ENCODE results near the gene PLEKHM3.

PLEKHM3 gene

GRCh38 chr2:207863345-207863744 is 162.0 kb downstream of the PLEKHM3 start:
- H3K36me3 ChIP-seq = peaks cover 0 to 12% (median 11%) of the 10 kb centered on the region in 3 donors
- H3K27me3 ChIP-seq = no peaks in the 10 kb centered on the region
- intact Hi-C loops (cut with DNase I; ENCODE audit: low total_unique reads) = no loop called here
- H3K27ac ChIP-seq = no peak overlapping the region
- H3K4me1 ChIP-seq = peaks cover 0 to 9% (median 0%) of the 10 kb centered on the region in 4 donors
- H3K9me3 ChIP-seq = no peaks in the 10 kb centered on the region
- TF ChIP-seq, protein P1, sequence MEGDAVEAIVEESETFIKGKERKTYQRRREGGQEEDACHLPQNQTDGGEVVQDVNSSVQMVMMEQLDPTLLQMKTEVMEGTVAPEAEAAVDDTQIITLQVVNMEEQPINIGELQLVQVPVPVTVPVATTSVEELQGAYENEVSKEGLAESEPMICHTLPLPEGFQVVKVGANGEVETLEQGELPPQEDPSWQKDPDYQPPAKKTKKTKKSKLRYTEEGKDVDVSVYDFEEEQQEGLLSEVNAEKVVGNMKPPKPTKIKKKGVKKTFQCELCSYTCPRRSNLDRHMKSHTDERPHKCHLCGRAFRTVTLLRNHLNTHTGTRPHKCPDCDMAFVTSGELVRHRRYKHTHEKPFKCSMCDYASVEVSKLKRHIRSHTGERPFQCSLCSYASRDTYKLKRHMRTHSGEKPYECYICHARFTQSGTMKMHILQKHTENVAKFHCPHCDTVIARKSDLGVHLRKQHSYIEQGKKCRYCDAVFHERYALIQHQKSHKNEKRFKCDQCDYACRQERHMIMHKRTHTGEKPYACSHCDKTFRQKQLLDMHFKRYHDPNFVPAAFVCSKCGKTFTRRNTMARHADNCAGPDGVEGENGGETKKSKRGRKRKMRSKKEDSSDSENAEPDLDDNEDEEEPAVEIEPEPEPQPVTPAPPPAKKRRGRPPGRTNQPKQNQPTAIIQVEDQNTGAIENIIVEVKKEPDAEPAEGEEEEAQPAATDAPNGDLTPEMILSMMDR (IDR thresholded peaks at IDR 0.05) = no peak
- DNase-seq = no peak
- H3K4me3 ChIP-seq = no peak overlapping the region

GRCh38 chr2:207861789-207862188 is 163.5 kb downstream of the PLEKHM3 start:
- intact Hi-C loops (cut with DNase I; ENCODE audit: low total_unique reads) = no loop called here
- Histone ChIP-seq H3K27me3 (no peaks in the 10 kb centered on the region), H3K4me3 (no peak overlapping the region), H3K27ac (no peak overlapping the region), H3K9me3 (no peaks in the 10 kb centered on the region), H3K4me1 (peaks cover 0 to 1% (median 0%) of the 10 kb centered on the region in 4 donors), H3K36me3 (peaks cover 0 to 13% (median 12%) of the 10 kb centered on the region in 3 donors)
- TF ChIP-seq, protein P1 (IDR thresholded peaks at IDR 0.05) = no peak
- no peak for DNase-seq

DNA sequence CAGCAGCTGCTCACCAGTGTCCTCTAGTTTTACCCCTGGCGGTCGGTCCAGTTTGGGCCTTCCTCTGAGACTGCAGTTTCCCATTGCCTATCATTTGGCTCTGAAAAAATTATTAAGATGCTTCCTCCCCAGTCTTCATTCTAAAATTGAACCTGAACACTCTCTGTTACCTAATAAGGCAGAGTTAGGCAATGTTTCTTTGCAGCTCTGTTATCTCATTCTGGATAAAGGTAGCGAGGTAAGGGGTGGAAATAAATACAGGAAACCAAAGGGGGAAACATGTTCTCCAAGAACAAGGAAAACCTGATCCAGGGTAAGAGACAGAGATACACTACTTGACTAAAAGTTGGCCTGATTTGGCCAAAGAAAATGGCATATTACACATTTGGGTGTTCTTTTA is 164.6 kb downstream of the PLEKHM3 start:
- H3K9me3 ChIP-seq = no peaks in the 10 kb centered on the region
- H3K27ac ChIP-seq = no peak overlapping the region

GRCh38 chr2:207855591-207855990 is 169.7 kb downstream of the PLEKHM3 start:
- Histone ChIP-seq H3K4me1 (no peaks in the 10 kb centered on the region), H3K9me3 (no peaks in the 10 kb centered on the region), H3K36me3 (peaks cover 0 to 13% (median 12%) of the 10 kb centered on the region in 3 donors), H3K27me3 (no peaks in the 10 kb centered on the region), H3K4me3 (no peak overlapping the region), H3K27ac (no peak overlapping the region)
- TF ChIP-seq, protein P1 (IDR thresholded peaks at IDR 0.05) = no peak
- DNase-seq = no peak
- intact Hi-C loops (cut with DNase I; ENCODE audit: low total_unique reads) = no loop called here

More for the DNA sequence above, 164.6 kb downstream of the PLEKHM3 start:
- no peak overlapping the region for H3K4me3 ChIP-seq
- H3K36me3 ChIP-seq = peaks cover 0 to 13% (median 12%) of the 10 kb centered on the region in 3 donors
- H3K27me3 ChIP-seq = no peaks in the 10 kb centered on the region
- TF ChIP-seq, protein P1 (IDR thresholded peaks at IDR 0.05) = no peak
- H3K4me1 ChIP-seq = no peaks in the 10 kb centered on the region
- no peak for DNase-seq
- intact Hi-C loops (cut with DNase I; ENCODE audit: low total_unique reads) = no loop called here

DNA sequence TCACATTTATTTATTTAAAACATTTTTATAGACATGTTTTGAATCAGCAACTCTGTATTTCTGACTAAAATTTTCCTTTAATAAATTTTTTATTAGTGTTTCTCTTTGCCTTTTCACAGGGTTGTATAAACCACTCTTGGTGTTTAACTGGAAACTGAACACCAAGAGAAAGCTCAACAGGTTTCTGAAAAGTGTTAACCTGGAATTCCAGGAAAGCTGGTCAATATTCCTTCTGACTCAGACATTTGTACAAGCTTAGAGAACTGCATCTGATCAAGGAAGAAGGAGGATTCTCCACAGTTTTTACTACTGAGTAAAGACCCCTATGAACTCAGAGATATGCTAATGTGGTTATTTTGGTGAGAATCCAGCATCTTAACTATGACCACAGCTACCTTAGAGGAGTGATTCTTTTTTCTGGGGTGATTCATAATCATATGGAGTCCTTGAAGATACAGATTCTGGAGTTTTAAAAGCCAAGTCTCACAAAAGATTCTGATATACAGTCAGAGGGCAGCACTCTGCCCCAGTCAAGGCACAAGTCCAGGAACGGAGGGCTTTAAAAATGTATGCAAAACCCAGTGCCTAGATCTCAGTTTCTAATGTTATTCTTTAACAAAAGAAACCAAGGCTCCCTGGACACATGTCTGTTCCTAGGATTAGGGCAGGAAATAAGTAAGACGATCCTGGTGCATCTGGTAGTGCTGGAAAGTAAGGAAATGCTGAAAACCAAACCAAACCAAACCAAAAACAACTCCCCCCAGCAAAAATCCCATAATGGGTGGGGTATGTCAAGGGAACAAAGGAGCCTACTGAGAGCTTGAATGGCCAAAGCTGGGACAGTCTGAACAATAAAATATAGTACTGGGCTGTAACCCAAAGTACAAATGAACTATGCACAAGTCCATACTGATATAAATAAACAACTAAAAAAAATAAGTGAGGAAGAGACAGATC is 170.6 kb downstream of the PLEKHM3 start:
- Histone ChIP-seq H3K36me3 (peaks cover 0 to 8% (median 5%) of the 10 kb centered on the region in 3 donors), H3K27me3 (no peaks in the 10 kb centered on the region), H3K4me1 (no peaks in the 10 kb centered on the region), H3K9me3 (no peaks in the 10 kb centered on the region), H3K4me3 (no peak overlapping the region), H3K27ac (no peak overlapping the region)
- TF ChIP-seq, protein P1 (IDR thresholded peaks at IDR 0.05) = no peak
- no peak for DNase-seq
- intact Hi-C loops (cut with DNase I; ENCODE audit: low total_unique reads) = no loop called here

All from tibial artery (tissue), 4 donors.